Stimulated activated CD4-positive, alpha-beta T cell treated with anti-CD3 and anti-CD28 coated beads, Interleukin-2, amount 100 ng/mL, for 48 hours (primary cell): ENCODE results near the gene AGER.
"Not testable (repeated sequence)": the region's sequence is repeated elsewhere in the genome, so short reads cannot be mapped to it uniquely, and the experiment has no call there.

Experiments used
- DNase-seq, 2 donors: peaks; one replicate each; pipeline ENCODE4 v3.0.0-alpha.2; 2020

Gene AGER

GRCh38 chr6:32184084-32184640 lies at the start of gene AGER:
TSS of gene AGER (minus strand) at chr6:32184253. CDS start at chr6:32184222, 31 bp downstream.
- no peak for DNase-seq

- DNase-seq = no peak
Measured at GRCh38 chr6:32226434-32226833, 42.4 kb upstream of the AGER start.

- DNase-seq = no peak
Measured at GRCh38 chr6:32224696-32225095, 40.6 kb upstream of the AGER start.

- DNase-seq = no peak
Measured at GRCh38 chr6:32223258-32224235, 39.5 kb upstream of the AGER start, which contains the start of gene NOTCH4. TSS of gene NOTCH4 (minus strand) at chr6:32224067. CDS start at chr6:32223928, 139 bp downstream.

- no peak for DNase-seq
Measured at GRCh38 chr6:32222333-32223230, 38.5 kb upstream of the AGER start.

GRCh38 chr6:32220021-32220420 lies 36.0 kb upstream of the AGER start:
- DNase-seq = no peak

- no peak for DNase-seq
Measured at GRCh38 chr6:32218167-32218566, 34.1 kb upstream of the AGER start.

- DNase-seq = no peak
Measured at GRCh38 chr6:32216998-32217397, 32.9 kb upstream of the AGER start.

- DNase-seq = no peak
Measured at GRCh38 chr6:32216285-32216684, 32.2 kb upstream of the AGER start.

- no peak for DNase-seq
Measured at GRCh38 chr6:32215617-32216016, 31.6 kb upstream of the AGER start.

GRCh38 chr6:32214126-32214525 lies 30.1 kb upstream of the AGER start:
- DNase-seq = no peak

GRCh38 chr6:32213649-32214048 lies 29.6 kb upstream of the AGER start:
- no peak for DNase-seq

GRCh38 chr6:32212076-32212760 lies 28.2 kb upstream of the AGER start:
- no peak for DNase-seq

GRCh38 chr6:32211432-32211831 lies 27.4 kb upstream of the AGER start:
- DNase-seq = not testable (repeated sequence)

- DNase-seq = no peak
Measured at GRCh38 chr6:32210191-32210601, 26.1 kb upstream of the AGER start.

- DNase-seq = no peak
Measured at GRCh38 chr6:32208996-32209395, 24.9 kb upstream of the AGER start.

- no peak for DNase-seq
Measured at GRCh38 chr6:32204268-32204715, 20.2 kb upstream of the AGER start.

GRCh38 chr6:32203426-32204267 lies 19.6 kb upstream of the AGER start:
- DNase-seq = no peak

- DNase-seq = no peak
Measured at GRCh38 chr6:32202186-32202585, 18.1 kb upstream of the AGER start.

- DNase-seq = no peak
Measured at GRCh38 chr6:32200711-32201475, 16.8 kb upstream of the AGER start.

- DNase-seq = no peak
Measured at GRCh38 chr6:32198866-32199265, 14.8 kb upstream of the AGER start.
